Activated CD8-positive, alpha-beta memory T cell treated with anti-CD3 and anti-CD28 coated beads for 48 hours (primary cell): ENCODE data around the gene PKP3.
"Not testable (repeated sequence)": the region's sequence is repeated elsewhere in the genome, so short reads cannot be mapped to it uniquely, and the experiment has no call there.

Experiments
- DNase-seq, 3 experiments: peaks; one replicate each; pipeline ENCODE4 v3.0.0-alpha.2; 2020; ENCODE audit warnings: low read depth in 2 of 3, low spot score in 2 of 3

The PKP3 gene

DNA sequence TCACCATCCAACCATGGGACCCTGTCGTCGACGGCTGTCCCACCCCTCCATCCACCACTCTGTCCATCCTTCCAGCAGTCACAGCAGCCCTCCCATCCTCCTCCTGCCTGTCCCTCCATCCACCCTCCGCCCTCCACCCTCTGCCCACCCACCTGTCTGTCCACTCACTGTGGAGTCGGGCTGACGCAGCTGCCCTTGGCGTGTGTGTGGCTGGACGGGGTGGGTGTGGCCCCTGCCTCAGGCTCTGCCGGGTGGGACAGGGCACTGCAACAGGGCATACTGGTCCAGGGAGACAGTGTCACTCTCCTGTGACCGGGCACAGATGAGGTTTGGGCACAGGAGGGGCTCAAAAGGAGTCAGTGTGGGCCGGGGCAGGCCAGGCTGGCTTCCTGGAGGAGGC lies 1.9 kb downstream of the PKP3 start:
- no peak for DNase-seq

DNA sequence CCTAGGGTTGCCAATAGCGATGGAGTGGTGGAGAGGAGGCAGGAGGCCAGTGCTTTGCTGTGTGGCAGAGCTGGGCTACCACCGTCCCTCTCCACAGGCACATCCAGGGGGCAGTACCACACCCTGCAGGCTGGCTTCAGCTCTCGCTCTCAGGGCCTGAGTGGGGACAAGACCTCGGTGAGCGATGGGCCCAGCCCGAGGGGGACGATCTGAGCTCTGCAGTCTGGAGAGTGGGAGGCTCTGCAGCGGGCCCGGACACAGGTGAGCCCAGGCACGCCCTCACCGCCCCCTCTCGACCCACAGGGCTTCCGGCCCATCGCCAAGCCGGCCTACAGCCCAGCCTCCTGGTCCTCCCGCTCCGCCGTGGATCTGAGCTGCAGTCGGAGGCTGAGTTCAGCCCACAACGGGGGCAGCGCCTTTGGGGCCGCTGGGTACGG lies 2.5 kb downstream of the PKP3 start:
- no peak for DNase-seq

DNA sequence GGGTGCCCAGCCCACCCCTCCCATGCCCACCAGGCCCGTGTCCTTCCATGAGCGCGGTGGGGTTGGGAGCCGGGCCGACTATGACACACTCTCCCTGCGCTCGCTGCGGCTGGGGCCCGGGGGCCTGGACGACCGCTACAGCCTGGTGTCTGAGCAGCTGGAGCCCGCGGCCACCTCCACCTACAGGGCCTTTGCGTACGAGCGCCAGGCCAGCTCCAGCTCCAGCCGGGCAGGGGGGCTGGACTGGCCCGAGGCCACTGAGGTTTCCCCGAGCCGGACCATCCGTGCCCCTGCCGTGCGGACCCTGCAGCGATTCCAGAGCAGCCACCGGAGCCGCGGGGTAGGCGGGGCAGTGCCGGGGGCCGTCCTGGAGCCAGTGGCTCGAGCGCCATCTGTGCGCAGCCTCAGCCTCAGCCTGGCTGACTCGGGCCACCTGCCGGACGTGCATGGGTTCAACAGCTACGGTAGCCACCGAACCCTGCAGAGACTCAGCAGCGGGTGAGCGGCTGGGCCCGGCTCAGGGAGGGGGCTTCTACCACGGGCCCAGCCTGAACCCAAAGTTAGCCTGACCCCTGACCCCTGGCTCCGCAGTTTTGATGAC lies 3.0 kb downstream of the PKP3 start:
- DNase-seq = no peak

DNA sequence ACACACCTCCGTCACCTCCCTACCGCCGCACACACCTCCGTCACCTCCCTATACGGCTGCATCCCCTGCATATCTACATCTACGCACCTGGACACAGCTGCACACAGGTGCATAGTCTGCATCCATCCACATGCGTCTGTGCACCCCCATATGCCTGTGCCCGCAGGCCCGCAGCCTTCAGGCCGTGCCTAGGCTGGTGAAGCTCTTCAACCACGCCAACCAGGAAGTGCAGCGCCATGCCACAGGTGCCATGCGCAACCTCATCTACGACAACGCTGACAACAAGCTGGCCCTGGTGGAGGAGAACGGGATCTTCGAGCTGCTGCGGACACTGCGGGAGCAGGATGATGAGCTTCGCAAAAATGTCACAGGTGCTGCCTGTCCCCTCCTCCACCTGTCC lies 4.8 kb downstream of the PKP3 start:
- no peak for DNase-seq

DNA sequence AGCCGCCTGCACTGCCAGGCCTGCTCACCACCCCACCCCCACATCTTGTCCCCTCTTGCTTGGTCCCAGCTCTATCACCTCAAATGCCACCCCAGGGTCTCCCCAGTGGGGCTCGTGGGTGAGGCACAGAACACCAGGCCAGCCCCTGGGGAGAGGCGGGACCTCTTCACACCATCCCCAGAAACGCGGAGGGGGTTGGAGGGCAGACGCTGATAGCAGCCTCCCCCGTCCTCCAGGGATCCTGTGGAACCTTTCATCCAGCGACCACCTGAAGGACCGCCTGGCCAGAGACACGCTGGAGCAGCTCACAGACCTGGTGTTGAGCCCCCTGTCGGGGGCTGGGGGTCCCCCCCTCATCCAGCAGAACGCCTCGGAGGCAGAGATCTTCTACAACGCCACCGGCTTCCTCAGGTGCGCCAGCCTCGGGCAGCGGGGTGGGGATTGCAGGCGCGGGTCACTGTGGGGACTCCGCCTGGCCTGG lies 5.8 kb downstream of the PKP3 start:
- no peak for DNase-seq

DNA sequence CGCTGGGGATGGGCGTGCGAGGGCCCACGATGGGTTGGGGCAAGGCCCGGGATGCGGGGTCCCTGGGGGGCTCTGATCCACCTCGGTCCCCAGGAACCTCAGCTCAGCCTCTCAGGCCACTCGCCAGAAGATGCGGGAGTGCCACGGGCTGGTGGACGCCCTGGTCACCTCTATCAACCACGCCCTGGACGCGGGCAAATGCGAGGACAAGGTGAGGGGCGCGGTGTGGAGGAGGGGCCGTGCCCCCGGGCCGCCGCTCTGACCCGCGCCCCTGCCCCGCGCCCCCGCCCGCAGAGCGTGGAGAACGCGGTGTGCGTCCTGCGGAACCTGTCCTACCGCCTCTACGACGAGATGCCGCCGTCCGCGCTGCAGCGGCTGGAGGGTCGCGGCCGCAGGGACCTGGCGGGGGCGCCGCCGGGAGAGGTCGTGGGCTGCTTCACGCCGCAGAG lies 6.3 kb downstream of the PKP3 start:
- no peak for DNase-seq

DNA sequence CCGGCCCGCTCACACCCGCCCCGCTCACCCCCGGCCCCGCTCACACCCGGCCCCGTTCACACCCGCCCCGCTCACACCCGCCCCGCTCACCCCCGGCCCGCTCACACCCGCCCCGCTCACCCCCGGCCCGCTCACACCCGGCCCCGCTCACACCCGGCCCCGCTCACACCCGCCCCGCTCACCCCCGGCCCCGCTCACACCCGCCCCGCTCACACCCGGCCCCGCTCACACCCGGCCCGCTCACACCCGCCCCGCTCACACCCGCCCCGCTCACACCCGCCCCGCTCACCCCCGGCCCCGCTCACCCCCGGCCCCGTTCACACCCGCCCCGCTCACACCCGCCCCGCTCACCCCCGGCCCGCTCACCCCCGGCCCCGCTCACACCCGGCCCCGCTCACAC lies 7.2 kb downstream of the PKP3 start:
- DNase-seq = not testable (repeated sequence)

DNA sequence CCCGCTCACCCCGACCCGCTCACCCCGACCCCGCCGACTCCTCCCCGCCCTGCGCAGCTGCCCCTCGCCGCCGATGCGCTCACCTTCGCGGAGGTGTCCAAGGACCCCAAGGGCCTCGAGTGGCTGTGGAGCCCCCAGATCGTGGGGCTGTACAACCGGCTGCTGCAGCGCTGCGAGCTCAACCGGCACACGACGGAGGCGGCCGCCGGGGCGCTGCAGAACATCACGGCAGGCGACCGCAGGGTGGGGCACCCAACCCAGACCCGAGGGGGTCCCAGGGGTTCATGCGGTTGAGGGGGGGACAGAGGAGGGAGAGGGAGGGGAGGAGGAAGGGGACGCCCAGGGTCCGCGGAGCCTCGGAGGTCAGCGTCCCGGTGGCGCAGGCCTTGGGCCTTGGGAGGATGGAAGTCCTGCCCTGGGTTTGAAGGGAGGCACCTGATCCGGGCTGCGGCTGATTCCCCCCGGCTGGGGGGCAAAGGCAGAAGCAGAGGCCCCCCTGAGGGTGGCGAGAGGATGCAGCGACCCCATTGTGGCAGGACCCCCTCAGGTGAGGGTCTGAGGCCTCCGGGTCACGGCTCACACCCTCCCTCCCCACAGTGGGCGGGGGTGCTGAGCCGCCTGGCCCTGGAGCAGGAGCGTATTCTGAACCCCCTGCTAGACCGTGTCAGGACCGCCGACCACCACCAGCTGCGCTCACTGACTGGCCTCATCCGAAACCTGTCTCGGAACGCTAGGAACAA lies 9.2 kb downstream of the PKP3 start:
- DNase-seq = no peak

DNA sequence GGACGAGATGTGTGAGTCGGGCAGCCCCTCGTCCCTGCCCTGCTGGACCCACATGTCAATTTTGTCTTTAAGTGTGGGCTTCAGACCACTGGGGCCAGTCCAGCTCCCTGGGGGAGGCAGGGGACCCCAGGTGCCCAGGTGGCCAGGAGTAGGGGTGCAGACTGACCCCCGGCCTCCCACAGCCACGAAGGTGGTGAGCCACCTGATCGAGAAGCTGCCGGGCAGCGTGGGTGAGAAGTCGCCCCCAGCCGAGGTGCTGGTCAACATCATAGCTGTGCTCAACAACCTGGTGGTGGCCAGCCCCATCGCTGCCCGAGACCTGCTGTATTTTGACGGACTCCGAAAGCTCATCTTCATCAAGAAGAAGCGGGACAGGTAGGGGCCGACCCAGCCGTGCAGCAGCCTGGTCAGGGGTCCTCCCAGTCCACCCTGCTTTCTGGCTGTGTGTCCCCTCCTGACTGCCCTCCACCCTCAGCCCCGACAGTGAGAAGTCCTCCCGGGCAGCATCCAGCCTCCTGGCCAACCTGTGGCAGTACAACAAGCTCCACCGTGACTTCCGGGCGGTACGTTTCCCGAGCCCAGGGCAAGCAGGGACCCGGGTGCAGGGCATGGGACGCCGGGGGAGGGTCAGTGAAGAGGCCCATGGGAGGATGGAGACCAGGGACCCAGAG lies 9.9 kb downstream of the PKP3 start:
- DNase-seq = no peak

DNA sequence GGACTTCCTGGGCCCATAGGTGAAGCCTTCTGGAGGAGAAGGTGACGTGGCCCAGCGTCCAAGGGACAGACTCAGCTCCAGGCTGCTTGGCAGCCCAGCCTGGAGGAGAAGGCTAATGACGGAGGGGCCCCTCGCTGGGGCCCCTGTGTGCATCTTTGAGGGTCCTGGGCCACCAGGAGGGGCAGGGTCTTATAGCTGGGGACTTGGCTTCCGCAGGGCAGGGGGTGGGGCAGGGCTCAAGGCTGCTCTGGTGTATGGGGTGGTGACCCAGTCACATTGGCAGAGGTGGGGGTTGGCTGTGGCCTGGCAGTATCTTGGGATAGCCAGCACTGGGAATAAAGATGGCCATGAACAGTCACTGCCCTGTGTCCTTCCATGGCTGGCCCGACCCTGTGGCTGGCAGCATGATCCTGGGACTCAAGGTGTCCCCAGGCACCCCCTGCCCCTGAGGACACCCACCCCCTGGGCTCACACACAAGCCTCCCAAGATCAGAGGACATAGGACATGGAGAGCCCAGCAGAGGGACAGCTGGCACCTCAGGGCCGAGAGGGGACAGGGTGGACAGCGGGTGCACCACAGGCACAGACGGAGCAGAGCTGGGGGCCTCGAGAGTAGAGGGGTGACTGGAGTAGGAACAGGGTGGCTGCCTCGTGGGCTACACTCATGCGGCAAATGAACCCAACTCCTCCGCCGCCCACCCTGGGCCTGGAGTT lies 10.7 kb downstream of the PKP3 start:
- DNase-seq = no peak

DNA sequence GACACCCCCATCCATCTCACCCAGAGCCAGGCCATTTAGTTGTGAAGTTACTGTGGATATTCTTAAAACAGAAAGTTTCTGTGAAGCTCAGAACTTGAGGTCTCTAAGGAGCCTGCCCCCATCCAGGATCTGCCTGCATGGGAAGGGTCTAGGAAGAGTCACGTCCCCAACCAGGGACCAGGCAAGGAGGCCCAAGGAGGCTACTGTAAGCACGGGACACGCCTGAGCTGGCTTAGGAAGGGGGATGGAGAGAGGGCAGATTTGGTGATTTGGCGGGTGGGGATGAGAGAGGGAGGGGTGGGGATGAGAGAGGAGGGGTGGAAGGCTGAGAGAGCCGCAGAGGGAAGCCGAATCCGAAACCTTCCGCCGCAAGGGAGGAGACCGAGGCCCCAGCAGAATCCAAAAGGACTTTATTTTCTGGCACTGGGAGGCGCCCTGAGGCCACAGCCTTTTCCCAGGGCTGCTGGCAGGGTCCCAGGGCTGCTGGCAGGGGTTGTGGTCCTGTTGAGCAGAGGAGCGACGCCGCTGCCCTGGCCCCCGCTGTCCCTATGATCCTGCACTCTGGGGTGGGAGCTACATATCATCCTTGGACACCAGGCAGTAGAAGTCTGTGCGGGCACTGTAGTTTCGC lies 11.4 kb downstream of the PKP3 start:
- no peak for DNase-seq

DNA sequence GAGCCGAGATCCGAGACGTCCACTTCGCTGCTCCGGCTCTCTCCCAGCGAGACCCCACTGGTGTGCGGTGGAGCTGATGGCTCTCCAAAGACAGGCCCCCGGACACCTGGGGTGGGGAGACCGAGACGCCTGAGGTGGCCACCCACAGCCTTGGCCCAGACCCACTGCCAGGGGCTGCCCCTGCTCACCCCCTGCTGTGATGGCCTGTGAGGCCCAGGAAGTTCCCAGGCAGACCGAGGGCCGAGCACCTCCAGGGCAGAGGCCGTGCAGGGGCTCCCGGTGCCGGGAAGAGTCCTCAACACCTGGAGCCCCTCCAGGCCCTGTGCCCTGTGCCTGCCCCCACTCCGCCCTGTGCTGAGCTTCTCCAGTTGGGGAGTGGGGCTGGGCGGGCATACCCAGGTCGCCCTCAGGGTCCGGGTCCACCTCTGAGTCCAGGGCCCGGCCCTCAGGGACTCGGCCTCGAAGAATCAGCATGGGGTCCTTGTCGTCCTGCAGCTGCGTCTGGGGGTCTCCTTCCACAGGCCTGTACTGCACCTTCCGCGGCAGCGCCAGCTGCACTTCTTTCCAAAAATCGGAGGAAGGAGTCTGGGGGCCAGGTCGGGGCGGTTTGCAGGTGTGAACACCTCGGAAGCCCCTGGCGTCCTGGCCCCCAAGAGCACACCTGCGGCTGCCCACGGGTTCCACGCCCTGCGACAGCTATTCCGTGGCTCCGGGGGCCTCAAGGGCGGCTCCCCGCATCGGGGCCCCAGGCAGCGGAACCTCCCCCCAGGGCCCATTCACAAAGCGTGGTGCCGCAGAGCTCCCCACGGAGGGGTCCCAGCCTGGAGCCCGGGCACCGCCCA lies 12.2 kb downstream of the PKP3 start:
- no peak for DNase-seq

DNA sequence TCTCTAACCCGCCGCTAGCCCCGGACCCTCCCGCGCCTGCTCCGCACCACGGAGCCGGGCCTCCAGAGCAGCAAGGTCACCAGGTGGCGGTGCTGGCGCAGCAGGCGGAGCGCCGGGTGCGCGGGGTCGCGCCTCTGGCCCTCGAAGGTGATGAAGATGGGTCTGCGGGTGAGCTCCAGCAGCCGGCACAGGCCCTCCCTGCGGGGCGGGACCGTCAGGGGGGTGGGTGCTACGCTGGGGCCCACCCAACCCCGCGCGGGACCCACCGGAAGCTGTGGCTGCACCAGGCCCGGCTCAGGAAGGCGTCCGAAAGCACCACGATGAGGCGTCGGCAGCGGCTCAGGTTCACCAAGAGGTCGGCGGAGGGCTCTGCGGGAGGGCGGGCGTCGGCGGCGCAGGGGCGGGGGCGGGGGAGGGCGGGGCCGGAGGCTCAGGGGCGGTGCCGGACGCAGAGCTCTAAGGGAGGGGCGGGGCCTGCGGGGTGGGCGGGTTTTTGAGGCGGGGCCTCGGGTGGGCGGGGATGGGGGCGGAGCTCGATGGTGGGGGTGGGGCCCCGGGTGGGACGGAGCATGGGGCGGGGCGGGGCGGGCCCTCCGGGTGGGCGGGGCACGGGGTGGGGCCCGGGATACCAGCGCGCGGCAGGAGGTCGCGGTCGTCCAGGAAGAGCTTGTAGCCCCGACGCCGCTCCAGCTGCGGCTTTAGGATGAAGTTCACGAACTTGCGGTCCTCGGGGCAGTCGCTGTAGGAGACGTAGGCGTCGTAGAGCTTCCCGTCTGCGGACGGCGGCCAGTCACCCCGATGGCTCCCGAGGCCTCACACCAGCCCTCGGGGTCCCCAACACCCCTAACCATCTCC lies 13.0 kb downstream of the PKP3 start:
- peak; percentile 67 to 82 (median 75) for DNase-seq

DNA sequence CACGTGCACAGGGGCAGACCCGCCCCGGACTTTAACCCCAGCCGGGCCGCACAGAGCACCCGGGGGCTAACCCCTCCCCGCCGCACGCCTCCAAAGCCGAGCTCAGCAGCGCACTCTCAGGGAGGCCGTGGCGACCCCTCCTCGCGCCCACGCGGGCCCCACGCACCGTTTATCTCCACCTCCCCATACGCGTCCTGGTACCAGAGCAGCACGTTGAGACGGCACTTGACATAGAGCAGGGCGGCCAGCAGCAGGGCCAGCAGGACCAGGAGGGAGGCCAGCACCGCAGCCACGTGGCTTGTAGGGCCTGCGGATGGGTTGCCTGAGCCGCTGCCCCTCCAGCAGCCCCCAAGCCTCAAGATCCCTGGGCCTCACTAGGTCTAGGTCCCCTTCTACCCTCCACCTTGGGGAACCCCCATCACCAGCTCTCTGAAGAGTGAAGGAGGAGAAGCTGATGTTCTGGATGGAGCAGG lies 13.7 kb downstream of the PKP3 start:
- DNase-seq = no peak

DNA sequence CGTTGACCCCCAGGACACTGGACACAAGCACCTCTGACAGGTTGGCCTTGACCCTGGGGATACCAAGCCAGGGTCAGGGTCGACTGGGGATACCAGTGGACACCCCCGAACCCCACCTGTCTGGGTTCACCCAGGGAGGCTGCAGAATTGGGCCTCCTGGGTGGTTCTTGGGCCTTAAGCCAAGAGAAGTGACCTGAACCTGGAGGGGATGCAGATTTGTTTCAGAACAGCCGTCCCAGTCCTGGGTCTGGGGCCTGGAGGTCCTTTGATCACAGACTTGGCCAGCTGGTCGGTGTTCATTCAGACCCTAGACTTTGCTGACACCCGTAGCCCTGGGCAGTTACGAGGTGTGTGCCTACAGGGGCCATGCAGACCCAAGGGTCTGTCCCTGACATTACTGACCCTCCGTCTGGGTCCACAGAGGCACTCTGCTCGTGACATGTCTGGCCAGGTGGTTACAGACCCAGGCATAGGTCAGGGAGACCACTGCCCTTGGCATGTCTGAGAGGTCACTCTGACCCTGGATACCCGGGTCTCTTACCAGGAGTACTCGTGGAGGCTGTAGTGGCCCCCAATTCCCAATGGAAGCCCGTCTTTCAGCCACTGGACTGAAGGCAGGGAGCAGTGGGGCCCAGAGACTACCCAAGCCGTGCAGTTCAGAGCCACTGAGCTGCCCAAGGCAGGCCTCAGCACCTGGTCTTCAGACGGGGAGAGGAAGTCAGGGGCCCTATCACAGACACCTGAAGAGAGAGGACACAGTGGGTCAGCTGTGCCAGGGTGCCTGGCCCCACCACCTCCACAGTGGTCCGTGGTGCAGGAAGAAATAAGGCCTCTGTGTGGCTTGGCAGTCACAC lies 14.4 kb downstream of the PKP3 start:
- DNase-seq = no peak

DNA sequence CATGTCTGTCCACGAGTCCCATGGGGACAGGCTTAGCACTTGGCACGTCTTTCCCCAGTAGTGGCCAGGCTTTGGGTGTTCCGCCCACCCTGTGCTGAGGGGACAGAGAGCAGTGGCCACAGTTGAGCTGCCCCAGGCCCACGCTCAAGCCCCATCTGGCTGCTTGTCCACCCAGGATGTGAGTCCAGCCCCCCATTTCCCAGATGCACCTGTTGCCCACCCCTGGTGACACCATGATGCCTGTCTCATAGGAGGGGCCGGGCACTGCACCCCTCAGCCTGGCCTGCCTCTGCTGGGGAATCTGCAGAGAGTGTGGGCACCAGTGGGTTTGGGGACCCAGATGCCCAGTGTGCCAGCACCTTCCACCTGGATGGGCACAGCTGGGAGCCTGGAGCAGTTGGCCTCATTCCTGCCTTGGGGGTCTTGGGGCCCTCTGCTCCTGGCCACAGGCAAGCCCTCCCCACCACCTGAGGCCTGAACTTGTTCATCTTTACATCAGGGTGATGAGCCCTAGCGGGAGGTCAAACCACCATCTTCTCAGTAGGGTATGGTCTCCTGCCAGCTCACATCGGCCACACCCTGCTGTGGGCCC lies 15.1 kb downstream of the PKP3 start:
- no peak for DNase-seq

DNA sequence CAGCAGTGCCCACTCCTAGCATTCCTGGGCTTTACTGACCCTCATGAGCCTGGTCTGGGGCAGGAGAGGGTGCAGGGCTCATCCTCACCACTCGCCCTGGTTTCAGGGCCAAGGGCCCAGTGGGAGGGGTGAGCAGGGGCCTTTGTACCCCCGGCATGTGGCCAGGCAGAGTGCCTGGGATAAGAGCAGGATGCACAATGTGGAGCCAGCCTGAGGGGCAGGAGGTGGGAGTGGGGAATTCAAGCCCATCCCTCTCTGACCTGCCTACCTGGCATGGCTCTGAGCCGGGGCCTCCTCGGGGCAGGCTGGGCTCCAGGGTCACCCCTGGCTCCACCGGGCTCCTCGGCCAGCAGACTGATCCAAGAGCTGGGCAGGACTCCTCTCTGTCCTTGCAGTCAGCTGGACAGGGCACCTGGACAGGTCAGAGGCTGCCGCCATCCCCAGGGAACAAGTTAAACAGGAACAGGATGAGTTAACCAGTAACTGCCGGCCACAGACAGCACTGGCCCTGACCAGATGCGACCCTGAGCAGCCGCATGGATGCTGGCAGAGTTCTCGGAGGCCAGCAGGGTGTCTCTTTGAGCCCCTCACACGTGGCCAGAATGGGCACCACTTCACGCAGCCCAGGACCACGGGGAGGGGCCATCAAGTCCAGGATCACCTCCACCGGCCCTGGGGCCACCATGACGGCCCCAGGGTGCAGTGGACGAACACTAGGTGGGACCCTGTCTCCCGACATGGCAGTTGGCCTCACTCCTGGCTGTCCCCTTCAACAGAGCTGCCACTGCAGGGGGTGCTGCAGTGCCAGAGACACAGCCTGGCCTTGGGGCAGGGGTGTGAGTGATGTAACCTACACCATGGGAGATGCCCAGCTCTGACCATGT lies 15.8 kb downstream of the PKP3 start:
- no peak for DNase-seq
